OCI-LY1 (cell line): ENCODE data around the gene FAT3.

Source experiments
- H2AFZ ChIP-seq: fragments of 200-600 bp; sonication (generic), shearing (Covaris generic); 2 replicates; pipeline ENCODE4 v1.6.0; 2014; ENCODE audit warnings: antibody characterized with exemption, mild to moderate bottlenecking, low read length
- H3F3A ChIP-seq: fragments of 200-600 bp; sonication (generic), shearing (Covaris generic); 2 replicates; pipeline ENCODE4 v1.6.0; 2014; ENCODE audit warnings: mild to moderate bottlenecking, antibody characterized with exemption, low read length, moderate library complexity; ENCODE audit not compliant: insufficient read depth
- H3K27ac ChIP-seq: fragments of 200-600 bp; sonication (generic); 2 replicates; pipeline ENCODE4 v1.5.1; 2014; ENCODE audit warnings: low read length, mixed run types, mild to moderate bottlenecking, low read depth; ENCODE audit not compliant: poor library complexity, severe bottlenecking
- H3K27me3 ChIP-seq: fragments of 200-600 bp; sonication (generic); 2 replicates; pipeline ENCODE4 v1.6.0; 2014; ENCODE audit warnings: antibody characterized with exemption, mild to moderate bottlenecking, low read length, moderate library complexity; ENCODE audit not compliant: insufficient read depth
- H3K36me3 ChIP-seq: fragments of 200-600 bp; sonication (generic); 2 replicates; pipeline ENCODE4 v1.6.1; 2014; ENCODE audit warnings: mild to moderate bottlenecking, antibody characterized with exemption, low read length, moderate library complexity, mixed read lengths; ENCODE audit not compliant: insufficient read depth
- H3K4me1 ChIP-seq: fragments of 200-600 bp; sonication (generic); 2 replicates; pipeline ENCODE4 v1.5.1; 2014; ENCODE audit warnings: mild to moderate bottlenecking, low read length, moderate library complexity; ENCODE audit not compliant: insufficient read depth, severe bottlenecking
- H3K4me2 ChIP-seq: fragments of 200-600 bp; sonication (generic), shearing (Covaris generic); 2 replicates; pipeline ENCODE4 v1.6.1; 2014; ENCODE audit warnings: low read length
- H3K4me3 ChIP-seq: fragments of 200-600 bp; sonication (generic); 2 replicates; pipeline ENCODE4 v1.5.1; 2014; ENCODE audit warnings: low read length, low read depth, mild to moderate bottlenecking, mixed read lengths; ENCODE audit not compliant: poor library complexity, severe bottlenecking
- H3K79me2 ChIP-seq: fragments of 200-600 bp; shearing (Covaris generic); 2 replicates; pipeline ENCODE4 v1.6.1; 2016; ENCODE audit warnings: mixed run types, low read length, mixed read lengths; ENCODE audit not compliant: insufficient read depth
- H3K9ac ChIP-seq: fragments of 200-600 bp; sonication (generic), shearing (Covaris generic); 2 replicates; pipeline ENCODE4 v1.6.1; 2014; ENCODE audit warnings: mild to moderate bottlenecking, low read length, mixed read lengths
- H3K9me2 ChIP-seq: fragments of 200-600 bp; sonication (generic), shearing (Covaris generic); 2 replicates; pipeline ENCODE4 v1.6.1; 2014; ENCODE audit warnings: low read depth, mild to moderate bottlenecking, low read length, mixed read lengths
- H3K9me3 ChIP-seq: fragments of 200-600 bp; shearing (Covaris generic); 2 replicates; pipeline ENCODE4 v1.6.1; 2014; ENCODE audit warnings: low read length, mixed read lengths
- H4K20me1 ChIP-seq: fragments of 200-600 bp; sonication (generic), shearing (Covaris generic); 2 replicates; pipeline ENCODE4 v1.6.0; 2016; ENCODE audit warnings: mild to moderate bottlenecking, low read length; ENCODE audit not compliant: insufficient read depth
- CTCF ChIP-seq: fragments of 200-600 bp; sonication (generic), shearing (Covaris generic); IDR thresholded peaks from 2 replicates; pipeline ENCODE4 v1.5.1; 2017; ENCODE audit warnings: mild to moderate bottlenecking, antibody characterized with exemption, low read length, moderate library complexity, mixed read lengths
- EZH2 ChIP-seq: fragments of 200-600 bp; sonication (generic), shearing (Covaris generic); IDR thresholded peaks from 2 replicates; pipeline ENCODE4 v1.8.0; 2017; ENCODE audit warnings: borderline replicate concordance, mixed run types, mild to moderate bottlenecking, antibody characterized with exemption, low read length, moderate library complexity, mixed read lengths

Gene FAT3

DNA sequence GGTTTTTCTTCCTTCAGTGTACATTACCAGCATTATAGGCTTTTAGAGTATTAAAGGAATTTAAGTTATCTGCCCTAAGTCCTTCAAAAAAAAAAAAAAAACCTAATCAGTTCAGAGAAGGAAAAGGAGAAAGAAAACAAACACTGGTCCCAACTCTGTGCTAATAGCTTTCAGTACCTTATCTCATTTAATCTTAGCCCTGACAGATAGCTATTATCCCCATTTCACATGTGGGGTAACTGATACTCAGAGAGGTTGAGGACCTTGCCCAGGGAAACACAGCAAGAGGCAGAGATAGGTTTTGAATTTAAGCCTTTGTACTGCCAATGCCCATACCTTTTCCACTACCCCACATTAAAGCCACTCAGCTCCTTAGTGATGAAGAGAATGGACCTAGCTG lies 43.4 kb downstream of the FAT3 start:
- H3F3A ChIP-seq: no peaks in the 10 kb centered on the region
- H3K4me1 ChIP-seq: no peaks in the 10 kb centered on the region
- no peaks in the 10 kb centered on the region for H3K27me3 ChIP-seq
- H3K9ac ChIP-seq: no peak overlapping the region
- no peaks in the 10 kb centered on the region for H3K79me2 ChIP-seq
- H2AFZ ChIP-seq: no peak overlapping the region
- no peaks in the 10 kb centered on the region for H3K9me3 ChIP-seq
- no peaks in the 10 kb centered on the region for H3K36me3 ChIP-seq
- H4K20me1 ChIP-seq: no peaks in the 10 kb centered on the region
- no peak overlapping the region for H3K4me3 ChIP-seq
- no peak overlapping the region for H3K27ac ChIP-seq
- no peaks in the 10 kb centered on the region for H3K9me2 ChIP-seq
- H3K4me2 ChIP-seq: no peak overlapping the region
- TF ChIP-seq CTCF (no peak), EZH2 (no peak)

GRCh38 chr11:92268546-92268945 lies 43.9 kb downstream of the FAT3 start:
- Histone ChIP-seq H3K27me3 (no peaks in the 10 kb centered on the region), H3K79me2 (no peaks in the 10 kb centered on the region), H3K9me3 (no peaks in the 10 kb centered on the region), H3K27ac (no peak overlapping the region), H3K36me3 (no peaks in the 10 kb centered on the region), H3K4me2 (no peak overlapping the region), H3K4me3 (no peak overlapping the region), H3K4me1 (no peaks in the 10 kb centered on the region), H3F3A (no peaks in the 10 kb centered on the region), H3K9me2 (no peaks in the 10 kb centered on the region), H4K20me1 (no peaks in the 10 kb centered on the region), H2AFZ (no peak overlapping the region), H3K9ac (no peak overlapping the region)
- TF ChIP-seq EZH2 (no peak), CTCF (no peak)

DNA sequence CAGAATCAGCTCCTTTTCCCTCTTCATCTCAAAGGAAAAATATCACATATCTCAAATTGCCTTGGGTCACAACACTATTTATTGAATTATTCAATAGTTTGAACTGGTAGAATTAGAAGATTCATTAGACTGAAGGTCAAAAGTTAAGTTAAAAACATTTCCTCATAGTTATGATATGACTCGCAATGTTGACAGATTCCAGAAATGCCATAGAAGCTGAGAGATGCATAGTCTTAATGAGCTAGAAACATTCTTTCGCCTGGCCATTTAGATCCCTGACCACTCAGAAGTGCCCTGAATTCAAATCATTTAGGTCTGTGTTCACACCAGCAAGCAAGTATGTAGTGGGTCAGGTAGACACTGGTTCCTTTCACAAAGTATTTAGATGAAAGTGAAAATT lies 44.4 kb downstream of the FAT3 start:
- no peaks in the 10 kb centered on the region for H3K27me3 ChIP-seq
- TF ChIP-seq EZH2 (no peak), CTCF (no peak)
- H3K4me3 ChIP-seq: no peak overlapping the region
- no peaks in the 10 kb centered on the region for H3K9me3 ChIP-seq
- no peak overlapping the region for H3K27ac ChIP-seq
- H3F3A ChIP-seq: no peaks in the 10 kb centered on the region
- no peak overlapping the region for H3K4me2 ChIP-seq
- no peaks in the 10 kb centered on the region for H4K20me1 ChIP-seq
- H3K79me2 ChIP-seq: no peaks in the 10 kb centered on the region
- no peaks in the 10 kb centered on the region for H3K4me1 ChIP-seq
- H2AFZ ChIP-seq: no peak overlapping the region
- H3K9ac ChIP-seq: no peak overlapping the region
- H3K36me3 ChIP-seq: no peaks in the 10 kb centered on the region
- no peaks in the 10 kb centered on the region for H3K9me2 ChIP-seq
